GM12872 (cell line): Measurements from ENCODE around the gene APC2.

Experiments
- CTCF ChIP-seq: IDR thresholded peaks from 3 replicates; pipeline ENCODE4 v1.5.1; 2011; ENCODE audit warnings: low read depth, mild to moderate bottlenecking, low read length, moderate library complexity; ENCODE audit not compliant: insufficient read depth

Gene APC2

GRCh38 chr19:1481893-1482360 is 32.0 kb downstream of the APC2 start:
- TF ChIP-seq CTCF: no peak

DNA sequence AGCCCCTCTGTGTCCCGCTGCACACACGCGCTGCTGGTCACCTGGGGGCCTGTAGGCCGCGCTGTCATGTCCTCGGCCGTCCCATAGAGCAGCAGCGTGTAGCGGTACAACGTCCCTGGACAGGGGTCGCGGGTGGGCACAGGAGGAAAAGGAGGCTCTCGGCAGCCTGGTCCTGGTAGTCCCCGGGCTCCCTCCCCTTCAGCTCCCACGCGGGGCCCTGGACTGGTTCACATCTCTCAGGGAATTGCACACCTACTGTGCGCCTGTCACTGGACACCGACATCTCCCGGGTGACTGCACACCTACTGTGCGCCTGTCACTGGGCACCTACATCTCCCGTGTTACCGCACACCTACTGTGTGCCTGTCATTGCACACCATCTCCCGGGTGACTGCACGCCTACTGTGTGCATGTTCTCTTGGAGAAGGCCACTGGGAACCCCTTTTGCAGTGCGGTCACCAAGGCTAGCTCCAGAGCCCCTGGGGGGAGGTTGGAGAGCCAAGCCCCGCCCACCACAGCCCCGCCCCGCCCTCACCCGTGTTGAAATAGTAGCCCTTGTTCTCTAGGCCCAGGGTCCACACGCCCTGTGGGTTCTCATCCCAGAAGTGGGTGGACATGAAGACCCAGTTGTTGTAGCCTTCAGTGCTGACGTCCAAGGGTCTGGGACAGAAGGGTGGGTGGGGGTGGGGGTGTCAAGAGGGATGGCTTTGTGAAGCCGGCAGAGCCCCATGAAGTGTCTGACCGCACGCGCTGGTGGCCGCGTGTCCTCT is 32.6 kb downstream of the APC2 start:
- TF ChIP-seq CTCF: no peak

DNA sequence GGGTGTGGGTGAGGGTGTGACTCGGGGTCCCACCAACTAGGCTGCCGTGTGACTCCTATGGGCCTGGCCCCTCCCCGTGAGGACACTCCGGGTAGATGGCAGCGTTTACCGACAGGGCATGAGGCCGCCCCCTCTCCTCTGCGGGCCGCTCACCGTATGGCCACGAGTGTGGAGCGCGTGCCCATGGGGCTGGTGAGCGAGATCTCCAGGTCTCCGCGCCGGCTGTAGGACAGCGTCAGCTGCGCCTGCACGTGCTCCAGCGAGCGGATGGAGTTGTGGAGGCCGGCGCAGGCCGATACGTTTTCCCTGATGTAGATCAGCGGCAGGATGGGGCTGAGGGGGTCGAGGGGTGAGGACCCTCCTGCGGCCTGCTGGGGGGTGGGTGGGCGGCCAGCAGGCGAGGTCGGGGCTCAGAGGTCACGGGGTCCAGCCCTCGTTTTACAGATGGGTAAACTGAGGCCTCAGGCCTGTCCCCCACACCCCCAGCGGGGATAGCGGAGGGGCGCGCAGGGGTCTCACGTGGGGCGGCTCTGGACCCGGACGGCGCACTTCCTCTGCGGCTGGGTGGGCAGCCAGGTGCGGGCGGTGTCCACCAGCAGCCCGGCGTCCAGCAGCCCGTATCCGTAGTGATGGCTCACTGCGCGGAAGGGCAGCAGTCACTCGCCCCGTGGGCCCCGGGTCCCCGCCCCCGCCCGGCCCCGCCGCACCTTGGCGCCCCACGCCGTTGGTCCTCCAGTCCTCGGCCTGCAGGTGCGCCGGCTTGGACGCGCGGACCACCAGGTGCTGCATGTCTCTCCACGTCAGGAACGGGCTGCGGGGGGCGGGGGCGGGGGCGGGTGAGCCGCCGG is 33.4 kb downstream of the APC2 start:
- TF ChIP-seq CTCF: no peak

- no peak for TF ChIP-seq CTCF
Measured at GRCh38 chr19:1483979-1484428, 34.1 kb downstream of the APC2 start.

GRCh38 chr19:1486720-1487575 is 37.0 kb downstream of the APC2 start:
- TF ChIP-seq CTCF: no peak

- TF ChIP-seq CTCF: no peak
Measured at GRCh38 chr19:1487576-1488281, 37.8 kb downstream of the APC2 start.
